WTC11 (cell line): Measurements from ENCODE around the gene NOL4L. TPM values are rescaled to one million over a fixed set of nuclear protein-coding genes. Genes with fewer than 3 reads are reported as not detected.
"Not testable (repeated sequence)": the region's sequence is repeated elsewhere in the genome, so short reads cannot be mapped to it uniquely, and the experiment has no call there.

Experiments used
- ATAC-seq: fragments of 200-7000 bp; cut with Tn5 transposase; 2 replicates; pipeline ENCODE4 v1.10.0; 2021; ENCODE audit warnings: mild to moderate bottlenecking, moderate library complexity
- CTCF ChIA-PET: fragments of 300-600 bp; sonication (Branson Sonifier 250); formaldehyde crosslinking; loops from one replicate; lab custom pipeline; 2021; ENCODE audit warnings: antibody characterized with exemption; lab: Charles Lee
- POLR2A ChIA-PET: fragments of 350-600 bp; sonication (Branson Sonifier 250); formaldehyde crosslinking; loops from one replicate; lab custom pipeline; 2021; ENCODE audit warnings: antibody characterized with exemption; lab: Charles Lee
- DNase-seq: peaks from one replicate; pipeline ENCODE4 v3.0.0; 2021; ENCODE audit warnings: low spot score
- H3K27ac Mint-ChIP-seq: 2 replicates; pipeline ENCODE4 v1.8.0; 2021; ENCODE audit warnings: mixed read lengths
- H3K27me3 Mint-ChIP-seq: 2 replicates; pipeline ENCODE4 v1.8.0; 2021; ENCODE audit warnings: low read depth, mild to moderate bottlenecking, moderate library complexity, mixed read lengths
- H3K36me3 Mint-ChIP-seq: 2 replicates; pipeline ENCODE4 v1.8.0; 2021; ENCODE audit warnings: mixed read lengths
- H3K4me1 Mint-ChIP-seq: 2 replicates; pipeline ENCODE4 v1.8.0; 2022; ENCODE audit warnings: mixed read lengths
- H3K4me3 Mint-ChIP-seq: 2 replicates; pipeline ENCODE4 v1.8.0; 2021; ENCODE audit warnings: mild to moderate bottlenecking, moderate library complexity, mixed read lengths
- H3K9me3 Mint-ChIP-seq: 2 replicates; pipeline ENCODE4 v1.8.0; 2021; ENCODE audit warnings: mixed read lengths
- E2F1 ChIP-seq: sonication (generic); formaldehyde crosslinking; IDR thresholded peaks from 2 replicates; pipeline ENCODE4 v1.8.0; 2022; ENCODE audit warnings: mild to moderate bottlenecking, missing genetic modification reagents
- E2F4 ChIP-seq: sonication (generic); formaldehyde crosslinking; IDR thresholded peaks from 2 replicates; pipeline ENCODE4 v1.8.1; 2022; ENCODE audit warnings: low read depth, mild to moderate bottlenecking, moderate library complexity, missing genetic modification reagents, borderline replicate concordance
- ERG ChIP-seq: fragments of 250-450 bp; sonication (Bioruptor Pico); IDR thresholded peaks from 2 replicates; pipeline ENCODE4 v1.8.0; 2021; ENCODE audit warnings: mild to moderate bottlenecking
- GABPB1 ChIP-seq: sonication (generic); formaldehyde crosslinking; IDR thresholded peaks from 2 replicates; pipeline ENCODE4 v1.8.1; 2023; ENCODE audit warnings: mild to moderate bottlenecking, missing genetic modification reagents
- GRHL2 ChIP-seq: fragments of 250-450 bp; sonication (Bioruptor Pico); IDR thresholded peaks from 2 replicates; pipeline ENCODE4 v1.8.0; 2022; ENCODE audit warnings: mild to moderate bottlenecking, moderate library complexity; ENCODE audit not compliant: insufficient replicate concordance, severe bottlenecking
- MYBL2 ChIP-seq: sonication (generic); formaldehyde crosslinking; IDR thresholded peaks from 2 replicates; pipeline ENCODE4 v1.8.1; 2023; ENCODE audit warnings: mild to moderate bottlenecking, moderate library complexity, missing genetic modification reagents
- NFATC4 ChIP-seq: fragments of 250-450 bp; sonication (Bioruptor Pico); IDR thresholded peaks from 2 replicates; pipeline ENCODE4 v1.9.0; 2021; ENCODE audit warnings: mild to moderate bottlenecking
- NFYB ChIP-seq: sonication (generic); formaldehyde crosslinking; conservative IDR thresholded peaks from 2 replicates; pipeline ENCODE4 v1.8.0; 2022; ENCODE audit warnings: low read depth, missing genetic modification reagents
- NR1H2 ChIP-seq: sonication (generic); formaldehyde crosslinking; IDR thresholded peaks from 2 replicates; pipeline ENCODE4 v1.9.0; 2021; ENCODE audit warnings: mild to moderate bottlenecking, moderate library complexity, missing genetic modification reagents
- NR3C1 ChIP-seq: sonication (generic); formaldehyde crosslinking; conservative IDR thresholded peaks from 2 replicates; pipeline ENCODE4 v1.8.1; 2023; ENCODE audit warnings: low read depth, mild to moderate bottlenecking, missing genetic modification reagents
- OVOL2 ChIP-seq: fragments of 250-450 bp; sonication (Bioruptor Pico); IDR thresholded peaks from 2 replicates; pipeline ENCODE4 v1.9.0; 2021; ENCODE audit warnings: mild to moderate bottlenecking, borderline replicate concordance
- TEAD1 ChIP-seq: sonication (generic); formaldehyde crosslinking; IDR thresholded peaks from 2 replicates; pipeline ENCODE4 v1.8.0; 2022; ENCODE audit warnings: mild to moderate bottlenecking, missing genetic modification reagents
- TEAD4 ChIP-seq: sonication (generic); formaldehyde crosslinking; IDR thresholded peaks from 2 replicates; pipeline ENCODE4 v1.8.0; 2022; ENCODE audit warnings: mild to moderate bottlenecking, missing genetic modification reagents
- TP53 ChIP-seq: sonication (generic); formaldehyde crosslinking; IDR thresholded peaks from 2 replicates; pipeline ENCODE4 v1.8.1; 2023; ENCODE audit warnings: mild to moderate bottlenecking, missing genetic modification reagents
- ZBTB21 ChIP-seq: sonication (generic); formaldehyde crosslinking; IDR thresholded peaks from 2 replicates; pipeline ENCODE4 v1.8.1; 2023; ENCODE audit warnings: mild to moderate bottlenecking, missing genetic modification reagents, borderline replicate concordance
- ZNF121 ChIP-seq: sonication (generic); formaldehyde crosslinking; IDR thresholded peaks from 2 replicates; pipeline ENCODE4 v1.8.0; 2023; ENCODE audit warnings: missing genetic modification reagents
- ZNF425 ChIP-seq: fragments of 250-450 bp; sonication (Bioruptor Pico); conservative IDR thresholded peaks from 2 replicates; pipeline ENCODE4 v1.9.0; 2021; ENCODE audit warnings: mild to moderate bottlenecking
- total RNA-seq: library from RNA; stranded (reverse); gene quantifications from 3 replicates; pipeline ENCODE4 v1.2.3, GENCODE V29; 2021
- TF ChIP-seq, protein P1 (sequence below): sonication (generic); formaldehyde crosslinking; conservative IDR thresholded peaks from 2 replicates; pipeline ENCODE4 v1.8.1; 2023; ENCODE audit warnings: mild to moderate bottlenecking, low read depth, missing genetic modification reagents, moderate library complexity
- TF ChIP-seq, protein P2 (sequence below): sonication (generic); formaldehyde crosslinking; IDR thresholded peaks from 2 replicates; pipeline ENCODE4 v1.8.0; 2023; ENCODE audit warnings: missing genetic modification reagents

Gene NOL4L
- total RNA-seq, 1 experiment from 2014 or later: 29.0 TPM

DNA sequence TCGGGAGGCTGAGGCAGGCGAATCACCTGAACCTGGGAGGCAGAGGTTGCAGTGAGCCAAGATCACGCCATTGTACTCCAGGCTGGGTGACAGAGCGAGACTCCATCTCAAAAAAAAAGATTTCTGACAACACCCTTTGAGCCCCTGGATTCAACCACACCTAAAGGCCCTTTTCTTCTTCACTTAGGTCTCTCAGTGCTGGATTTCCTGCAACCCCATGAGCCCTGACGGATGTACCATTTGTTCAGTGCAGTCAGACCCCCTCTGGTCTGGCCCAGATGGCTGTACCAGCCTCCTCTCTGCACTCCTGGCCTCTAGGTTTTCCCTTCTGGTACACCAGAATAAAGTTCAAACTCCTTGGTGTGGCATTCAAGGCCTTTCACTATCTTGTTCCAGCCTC, 9.1 kb upstream of the NOL4L start (continued):
- TF ChIP-seq ZNF425 (CRISPR knock-in tag) (no peak), MYBL2 (CRISPR knock-in tag) (no peak)

GRCh38 chr20:32592616-32593015, 7.5 kb upstream of the NOL4L start:
- H3K27me3 Mint-ChIP-seq, POLR2A ChIA-PET, ATAC-seq, H3K27ac Mint-ChIP-seq, CTCF ChIA-PET, H3K36me3 Mint-ChIP-seq, DNase-seq, H3K9me3 Mint-ChIP-seq, H3K4me1 Mint-ChIP-seq, H3K4me3 Mint-ChIP-seq: not testable (repeated sequence)

GRCh38 chr20:32592022-32592421, 6.9 kb upstream of the NOL4L start:
- ATAC-seq (no peak), DNase-seq (no peak)
- ChIA-PET CTCF (no interaction called here), POLR2A (no interaction called here)
- H3K9me3 Mint-ChIP-seq: no peaks in the 10 kb centered on the region
- no peaks in the 10 kb centered on the region for H3K36me3 Mint-ChIP-seq
- no peak overlapping the region for H3K27ac Mint-ChIP-seq
- peaks cover 8% of the 10 kb centered on the region for H3K27me3 Mint-ChIP-seq
- H3K4me3 Mint-ChIP-seq: no peak overlapping the region
- TF ChIP-seq GRHL2 (CRISPR knock-in tag) (no peak), TP53 (CRISPR knock-in tag) (no peak), OVOL2 (CRISPR knock-in tag) (no peak), TEAD1 (CRISPR knock-in tag) (no peak), E2F1 (no peak), TEAD4 (CRISPR knock-in tag) (no peak), NR1H2 (no peak)
- TF ChIP-seq, protein P1, sequence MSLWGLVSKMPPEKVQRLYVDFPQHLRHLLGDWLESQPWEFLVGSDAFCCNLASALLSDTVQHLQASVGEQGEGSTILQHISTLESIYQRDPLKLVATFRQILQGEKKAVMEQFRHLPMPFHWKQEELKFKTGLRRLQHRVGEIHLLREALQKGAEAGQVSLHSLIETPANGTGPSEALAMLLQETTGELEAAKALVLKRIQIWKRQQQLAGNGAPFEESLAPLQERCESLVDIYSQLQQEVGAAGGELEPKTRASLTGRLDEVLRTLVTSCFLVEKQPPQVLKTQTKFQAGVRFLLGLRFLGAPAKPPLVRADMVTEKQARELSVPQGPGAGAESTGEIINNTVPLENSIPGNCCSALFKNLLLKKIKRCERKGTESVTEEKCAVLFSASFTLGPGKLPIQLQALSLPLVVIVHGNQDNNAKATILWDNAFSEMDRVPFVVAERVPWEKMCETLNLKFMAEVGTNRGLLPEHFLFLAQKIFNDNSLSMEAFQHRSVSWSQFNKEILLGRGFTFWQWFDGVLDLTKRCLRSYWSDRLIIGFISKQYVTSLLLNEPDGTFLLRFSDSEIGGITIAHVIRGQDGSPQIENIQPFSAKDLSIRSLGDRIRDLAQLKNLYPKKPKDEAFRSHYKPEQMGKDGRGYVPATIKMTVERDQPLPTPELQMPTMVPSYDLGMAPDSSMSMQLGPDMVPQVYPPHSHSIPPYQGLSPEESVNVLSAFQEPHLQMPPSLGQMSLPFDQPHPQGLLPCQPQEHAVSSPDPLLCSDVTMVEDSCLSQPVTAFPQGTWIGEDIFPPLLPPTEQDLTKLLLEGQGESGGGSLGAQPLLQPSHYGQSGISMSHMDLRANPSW (CRISPR knock-in tag): no peak
- TF ChIP-seq, protein P2, sequence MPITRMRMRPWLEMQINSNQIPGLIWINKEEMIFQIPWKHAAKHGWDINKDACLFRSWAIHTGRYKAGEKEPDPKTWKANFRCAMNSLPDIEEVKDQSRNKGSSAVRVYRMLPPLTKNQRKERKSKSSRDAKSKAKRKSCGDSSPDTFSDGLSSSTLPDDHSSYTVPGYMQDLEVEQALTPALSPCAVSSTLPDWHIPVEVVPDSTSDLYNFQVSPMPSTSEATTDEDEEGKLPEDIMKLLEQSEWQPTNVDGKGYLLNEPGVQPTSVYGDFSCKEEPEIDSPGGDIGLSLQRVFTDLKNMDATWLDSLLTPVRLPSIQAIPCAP: no peak
- H3K4me1 Mint-ChIP-seq: no peaks in the 10 kb centered on the region

DNA sequence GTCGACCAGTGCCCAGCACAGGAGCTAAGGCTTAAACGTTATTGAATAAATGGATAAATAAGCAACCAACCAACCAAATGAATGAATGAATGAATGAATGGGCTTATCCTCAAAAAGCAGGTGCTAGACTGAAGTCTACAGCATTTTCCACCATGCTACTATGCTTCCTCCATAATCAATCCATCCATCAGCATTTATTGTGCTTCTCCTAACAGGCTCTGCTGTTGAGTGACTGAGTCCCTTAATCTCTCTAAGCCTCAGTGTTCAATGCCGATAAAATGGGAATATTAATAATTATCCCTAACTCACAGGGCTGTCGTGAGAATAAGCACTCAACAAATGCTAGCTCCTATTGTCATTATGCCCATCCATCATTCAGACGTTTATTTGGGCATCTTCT, 4.6 kb upstream of the NOL4L start:
- POLR2A ChIA-PET: no interaction called here
- H3K36me3 Mint-ChIP-seq: no peaks in the 10 kb centered on the region
- peaks cover 13% of the 10 kb centered on the region for H3K4me1 Mint-ChIP-seq
- no peak overlapping the region for H3K4me3 Mint-ChIP-seq
- CTCF ChIA-PET: no interaction called here
- no peak overlapping the region for H3K27ac Mint-ChIP-seq
- ATAC-seq (no peak), DNase-seq (no peak)
- H3K9me3 Mint-ChIP-seq: no peaks in the 10 kb centered on the region
- H3K27me3 Mint-ChIP-seq: peaks cover 24% of the 10 kb centered on the region
- no peak for TF ChIP-seq E2F4
- no peak for TF ChIP-seq ZBTB21
- TF ChIP-seq NFYB (CRISPR knock-in tag): no peak
- TF ChIP-seq NR1H2: no peak
- no peak for TF ChIP-seq ERG (CRISPR knock-in tag)
- no peak for TF ChIP-seq NR3C1 (CRISPR knock-in tag)
- TF ChIP-seq GABPB1 (CRISPR knock-in tag): no peak
- TF ChIP-seq ZNF121 (CRISPR knock-in tag): no peak
- TF ChIP-seq NFATC4 (CRISPR knock-in tag): no peak
